Right cardiac atrium (tissue), 5 donors: ENCODE measurements around the gene SIT1. TPM values are rescaled to one million over a fixed set of nuclear protein-coding genes. Genes with fewer than 3 reads are reported as not detected.

ENCODE experiments used
- ATAC-seq, 2 donors: fragments of 200-7000 bp; cut with Tn5 transposase; one replicate each; pipeline versions ENCODE4 v1.8.0 to v1.9.1; 2020; ENCODE audit warnings: moderate library complexity in 2 of 2, mild to moderate bottlenecking in 1 of 2
- DNase-seq, 3 donors: peaks; one replicate each; pipeline ENCODE4 v3.0.0-alpha.2; 2020
- H3K27ac ChIP-seq: one replicate; pipeline ENCODE4 v1.5.1; 2013; ENCODE audit warnings: mild to moderate bottlenecking, low read length, control low read depth, moderate library complexity
- H3K27me3 ChIP-seq: one replicate; pipeline ENCODE4 v1.6.1; 2013; ENCODE audit not compliant: control insufficient read depth, insufficient read depth
- H3K4me1 ChIP-seq: one replicate; pipeline ENCODE4 v1.6.1; 2013; ENCODE audit warnings: low read length; ENCODE audit not compliant: control insufficient read depth, insufficient read depth
- H3K4me3 ChIP-seq: one replicate; pipeline ENCODE4 v1.5.1; 2013; ENCODE audit warnings: low read length, control low read depth
- H3K9me3 ChIP-seq: one replicate; pipeline ENCODE4 v1.6.1; 2013; ENCODE audit warnings: low read length; ENCODE audit not compliant: control insufficient read depth
- WGBS: extraction: QIAGEN DNeasy Blood & Tissue Kit; methylation state at CpG from one replicate; pipeline ENCODE4 v1.1.7; 2013; 5-methylcytosine and 5-hydroxymethylcytosine counted together
- intact Hi-C, 4 donors: fragments of 100-400 bp; cut with DNase I; formaldehyde crosslinking; loops; one replicate each; pipeline versions ENCODE4 v1.11.0 to v1.14.0; 2022 to 2023
- polyA plus RNA-seq: library from polyadenylated mRNA; stranded (reverse); fragments of 200-250 nt; gene quantifications from one replicate; pipeline ENCODE4 v1.2.3, GENCODE V29; 2013
- total RNA-seq, 4 donors: library from RNA; stranded (reverse); fragmentation: NEBNext Ultra II Directional; extraction: Animal tissue kit (Norgen Biotek cat#: 25700); gene quantifications; one replicate each; pipeline ENCODE4 v1.2.1, GENCODE V29; 2021
- donor health status: healthy with polysubstance abuse.
- donor health status: DM: no; HTN: yes; CAD: no.
- donor health status: DM: no; HTN: no; CAD: no.
- donor health status: DM: no; HTN: yes; CAD: no; lungs with severe emphysema.
- donor health status: DM: yes; HTN: yes; CAD: no.

Gene SIT1
- total and polyA plus RNA-seq, 5 donors: 0.14 to 1.5 (median 0.26) TPM; not detected in 2

DNA sequence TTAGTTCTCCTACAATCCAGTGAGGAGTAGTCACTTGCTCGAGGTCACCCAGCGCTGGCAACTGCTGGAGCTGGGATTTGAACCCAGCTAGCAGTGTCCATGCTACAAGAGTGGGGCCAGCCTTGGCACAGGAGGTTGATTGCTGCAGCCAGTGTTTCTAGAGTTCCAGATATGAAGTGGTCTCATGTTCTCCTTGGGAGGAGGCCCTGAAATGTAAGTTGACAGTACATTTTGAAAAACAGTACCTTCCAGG, 8.2 kb upstream of the SIT1 start:
- no peaks in the 10 kb centered on the region for H3K9me3 ChIP-seq
- H3K4me1 ChIP-seq: no peaks in the 10 kb centered on the region
- DNase-seq (peak; percentile 65 to 83 (median 79)), ATAC-seq (peak; percentile 2 to 4)
- H3K27me3 ChIP-seq: no peaks in the 10 kb centered on the region
- peak overlapping the region; percentile 85 for H3K4me3 ChIP-seq
- peak overlapping the region; percentile 99 for H3K27ac ChIP-seq
- WGBS: 0% methylated on average over 2 of the region's 2 CpGs
- intact Hi-C loops: loop anchor here in 1 of 4 donors (5.0 kb wide), 1 partner anchor 88 kb away; the partner anchor contains the start of genes GBA2 and RGP1

- intact Hi-C loops: loop anchor here in 1 of 4 donors (5.0 kb wide), 1 partner anchor 89 kb away; the partner anchor contains the start of genes GBA2 and RGP1
- Histone ChIP-seq H3K27ac (peak within 1 kb of the TSS; percentile 99), H3K9me3 (no peaks in the 10 kb centered on the region), H3K4me1 (no peaks in the 10 kb centered on the region), H3K27me3 (no peaks in the 10 kb centered on the region), H3K4me3 (peak within 1 kb of the TSS; percentile 85)
- under 1% methylated on average over 67 of the region's 67 CpGs for WGBS
- DNase-seq (peak; percentile 88 to 95 (median 95)), ATAC-seq (peak; percentile 84 to 86)
Observed at GRCh38 chr9:35658137-35658967, 7.6 kb upstream of the SIT1 start, which contains the start of gene CCDC107. CCDC107 (plus strand) TSS chr9:35658292; CDS start chr9:35658380, 88 bp downstream.

DNA sequence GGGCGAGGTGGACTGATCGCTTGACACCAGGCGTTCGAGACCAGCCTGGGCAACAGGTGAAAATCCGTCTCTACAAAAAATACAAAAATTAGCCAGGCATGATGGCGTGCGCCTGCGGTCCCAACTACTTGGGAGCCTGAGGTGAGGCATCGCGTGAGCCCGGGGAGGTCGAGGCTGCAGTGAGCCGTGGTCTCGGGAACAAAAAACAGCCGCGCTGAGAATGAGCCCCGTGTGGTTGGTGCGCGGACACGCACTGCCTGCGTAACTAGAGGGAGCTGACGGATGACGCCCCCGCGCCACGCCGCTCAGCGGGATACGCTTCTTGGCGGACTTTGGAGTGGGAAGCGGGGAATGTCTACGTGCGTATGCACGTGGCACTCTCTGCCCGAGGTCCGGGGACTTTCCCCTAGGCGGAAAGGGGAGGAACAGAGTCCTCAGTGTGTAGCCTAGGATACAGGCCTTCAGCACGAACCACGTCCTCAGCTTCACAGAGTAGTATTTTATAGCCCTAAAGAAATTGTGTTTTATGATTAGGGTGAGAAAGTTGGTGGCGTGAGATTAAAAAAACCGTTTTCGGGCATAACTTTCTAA, 6.9 kb upstream of the SIT1 start, which contains the start of gene RMRP:
Gene RMRP (minus strand): TSS at position 474 of the 591 bp plus-strand sequence.
- no peaks in the 10 kb centered on the region for H3K4me1 ChIP-seq
- peak within 1 kb of the TSS; percentile 99 for H3K27ac ChIP-seq
- intact Hi-C loops: loop anchor here in 1 of 4 donors (5.0 kb wide), 1 partner anchor 90 kb away; the partner anchor contains the start of genes GBA2 and RGP1
- peak within 1 kb of the TSS; percentile 85 for H3K4me3 ChIP-seq
- DNase-seq (peak; percentile 98 to 99 (median 99)), ATAC-seq (peak; percentile 97)
- H3K27me3 ChIP-seq: no peaks in the 10 kb centered on the region
- under 1% methylated on average over 42 of the region's 42 CpGs for WGBS
- no peaks in the 10 kb centered on the region for H3K9me3 ChIP-seq

GRCh38 chr9:35656831-35657545, 6.3 kb upstream of the SIT1 start:
- Histone ChIP-seq H3K4me1 (no peaks in the 10 kb centered on the region), H3K27ac (peak overlapping the region; percentile 88), H3K9me3 (no peaks in the 10 kb centered on the region), H3K4me3 (peak overlapping the region; percentile 31), H3K27me3 (no peaks in the 10 kb centered on the region)
- intact Hi-C loops: loop anchor here in 1 of 4 donors (5.0 kb wide), 1 partner anchor 90 kb away; the partner anchor contains the start of genes GBA2 and RGP1
- DNase-seq: no peak
- WGBS: 30% methylated on average over 25 of the region's 25 CpGs
- peak; percentile 11 to 34 for ATAC-seq

DNA sequence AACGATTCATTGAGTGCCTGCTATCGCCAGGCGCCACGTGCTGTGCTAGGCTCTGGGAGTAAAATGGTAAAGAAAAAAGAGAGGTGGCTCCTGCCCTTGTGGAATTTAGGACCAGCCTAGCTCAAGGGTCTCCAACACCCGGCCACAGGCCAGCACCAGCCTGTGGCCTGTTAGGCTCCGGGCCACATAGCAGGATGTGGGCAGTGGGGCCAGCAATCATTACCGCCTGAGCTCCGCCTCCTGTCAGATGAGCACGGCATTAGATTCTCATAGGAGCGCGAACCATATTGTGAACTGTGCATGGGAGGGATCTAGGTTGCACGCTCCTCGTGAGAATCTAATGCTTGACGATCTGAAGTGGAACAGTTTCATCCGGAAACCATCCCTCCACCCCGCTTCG, 5.6 kb upstream of the SIT1 start:
- H3K27ac ChIP-seq: no peak overlapping the region
- intact Hi-C loops: loop anchor here in 1 of 4 donors (5.0 kb wide), 1 partner anchor 91 kb away; the partner anchor contains the start of genes GBA2 and RGP1
- DNase-seq (no peak), ATAC-seq (no peak)
- no peaks in the 10 kb centered on the region for H3K4me1 ChIP-seq
- WGBS: 83% methylated on average over 17 of the region's 17 CpGs
- H3K9me3 ChIP-seq: no peaks in the 10 kb centered on the region
- H3K27me3 ChIP-seq: no peaks in the 10 kb centered on the region
- no peak overlapping the region for H3K4me3 ChIP-seq

DNA sequence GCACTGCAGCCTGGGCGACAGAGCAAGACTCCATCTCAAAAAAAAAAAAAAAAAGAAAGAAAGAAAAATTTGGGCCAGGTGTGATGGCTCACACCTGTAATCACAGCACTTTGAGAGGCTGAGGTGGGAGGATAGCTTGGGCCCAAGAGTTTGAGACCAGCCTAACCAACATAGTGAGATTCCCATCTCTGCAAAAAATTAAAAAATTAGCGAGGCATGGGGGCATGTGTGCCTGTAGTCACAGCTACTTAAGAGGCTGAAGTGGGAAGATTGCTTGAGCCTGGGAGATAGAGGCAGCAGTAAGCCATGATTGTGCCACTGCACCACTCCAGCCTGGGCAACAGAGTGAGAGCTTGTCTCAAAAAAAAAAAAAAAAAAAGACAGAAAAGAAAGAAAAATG, 2.9 kb upstream of the SIT1 start:
- 91% methylated on average over 2 of the region's 2 CpGs for WGBS
- H3K27ac ChIP-seq: no peak overlapping the region
- no peaks in the 10 kb centered on the region for H3K27me3 ChIP-seq
- no peak for ATAC-seq
- H3K4me1 ChIP-seq: no peaks in the 10 kb centered on the region
- intact Hi-C loops: no loop called here
- no peak for DNase-seq
- no peak overlapping the region for H3K4me3 ChIP-seq
- H3K9me3 ChIP-seq: no peaks in the 10 kb centered on the region

DNA sequence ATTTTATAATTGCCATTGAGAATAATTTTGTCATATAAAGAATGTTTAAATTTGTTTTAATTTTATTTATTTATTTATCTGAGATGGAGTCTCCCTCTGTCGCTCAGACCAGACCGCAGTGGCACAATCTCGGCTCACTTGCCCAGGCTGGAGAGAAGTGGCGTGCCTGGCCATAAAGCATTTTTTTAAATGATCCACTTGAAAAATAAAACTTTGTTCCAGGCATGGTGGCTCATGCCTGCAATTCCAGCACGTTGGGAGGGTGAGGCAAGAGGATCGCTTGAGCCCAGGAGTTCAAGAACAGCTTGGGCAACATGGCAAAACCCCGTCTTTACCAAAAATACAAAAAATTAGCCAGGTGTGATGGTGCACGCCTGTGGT, 2.1 kb upstream of the SIT1 start:
- intact Hi-C loops: no loop called here
- no peak overlapping the region for H3K27ac ChIP-seq

GRCh38 chr9:35651956-35652828, 1.5 kb upstream of the SIT1 start:
- intact Hi-C loops: no loop called here
- WGBS: 80% methylated on average over 7 of the region's 7 CpGs

More for the DNA sequence above, 2.1 kb upstream of the SIT1 start:
- Histone ChIP-seq H3K4me1 (no peaks in the 10 kb centered on the region), H3K27me3 (no peaks in the 10 kb centered on the region), H3K9me3 (no peaks in the 10 kb centered on the region), H3K4me3 (no peak overlapping the region)
- no peak for ATAC-seq
- no peak for DNase-seq
- WGBS: 90% methylated on average over 8 of the region's 8 CpGs

GRCh38 chr9:35649431-35650340, 1.0 kb downstream of the SIT1 start:
- no peak overlapping the region for H3K4me3 ChIP-seq
- no peaks in the 10 kb centered on the region for H3K9me3 ChIP-seq
- ATAC-seq (peak in 1 of 2 donors; percentile 3), DNase-seq (peak; percentile 73 to 85 (median 83))
- 60% methylated on average over 26 of the region's 26 CpGs for WGBS
- H3K27ac ChIP-seq: peak overlapping the region; percentile 64
- intact Hi-C loops: loop anchor here in 1 of 4 donors (10.0 kb wide), 1 partner anchor 175 kb away; the partner anchor contains the start of genes FAM221B and TMEM8B
- H3K4me1 ChIP-seq: peaks cover 4% of the 10 kb centered on the region
- no peaks in the 10 kb centered on the region for H3K27me3 ChIP-seq

More at GRCh38 chr9:35651956-35652828, 1.5 kb upstream of the SIT1 start:
- no peaks in the 10 kb centered on the region for H3K9me3 ChIP-seq
- ATAC-seq: no peak
- H3K4me1 ChIP-seq: peaks cover 3% of the 10 kb centered on the region
- H3K27me3 ChIP-seq: no peaks in the 10 kb centered on the region
- no peak for DNase-seq
- no peak overlapping the region for H3K27ac ChIP-seq
- H3K4me3 ChIP-seq: no peak overlapping the region
